Activated CD8-positive, alpha-beta T cell treated with anti-CD3 and anti-CD28 coated beads for 36 hours (primary cell): ENCODE measurements around the gene TBC1D1. TPM values are rescaled to one million over a fixed set of nuclear protein-coding genes. Genes with fewer than 3 reads are reported as not detected.

ENCODE experiments used
- ATAC-seq: fragments of 200-7000 bp; cut with Tn5 transposase; one replicate; pipeline ENCODE4 v1.10.0; 2021; ENCODE audit warnings: mild to moderate bottlenecking, moderate library complexity
- CTCF ChIA-PET: fragments of 350-600 bp; sonication (Branson Sonifier 250); formaldehyde crosslinking; loops from one replicate; lab custom pipeline; 2021; ENCODE audit warnings: antibody characterized with exemption; lab: Charles Lee
- POLR2A ChIA-PET: fragments of 350-600 bp; sonication (Branson Sonifier 250); formaldehyde crosslinking; loops from one replicate; lab custom pipeline; 2021; ENCODE audit warnings: antibody characterized with exemption; lab: Charles Lee
- DNase-seq: peaks from one replicate; pipeline ENCODE4 v3.0.0-alpha.2; 2020
- H3K27ac Mint-ChIP-seq: one replicate; pipeline ENCODE4 v1.8.0; 2021; ENCODE audit warnings: mild to moderate bottlenecking, mixed read lengths
- H3K27me3 Mint-ChIP-seq: one replicate; pipeline ENCODE4 v1.8.0; 2021; ENCODE audit warnings: mixed read lengths
- H3K36me3 Mint-ChIP-seq: one replicate; pipeline ENCODE4 v1.8.0; 2021; ENCODE audit warnings: low read depth, mixed read lengths
- H3K4me1 Mint-ChIP-seq: one replicate; pipeline ENCODE4 v1.8.0; 2021; ENCODE audit warnings: low read depth, mixed read lengths
- H3K4me3 Mint-ChIP-seq: one replicate; pipeline ENCODE4 v1.8.0; 2021; ENCODE audit warnings: mild to moderate bottlenecking, moderate library complexity, mixed read lengths
- H3K9me3 Mint-ChIP-seq: one replicate; pipeline ENCODE4 v1.8.0; 2021; ENCODE audit warnings: mixed read lengths
- CTCF ChIP-seq: fragments of 200-600 bp; IDR thresholded peaks from one replicate; pipeline ENCODE4 v1.8.0; 2022; ENCODE audit warnings: antibody characterized with exemption, mild to moderate bottlenecking
- intact Hi-C: fragments of 100-400 bp; cut with micrococcal nuclease; formaldehyde crosslinking; loops from one replicate; pipeline ENCODE4 v1.10.0; 2022
- total RNA-seq, 2 experiments: library from RNA; stranded (reverse); gene quantifications; one replicate each; pipeline ENCODE4 v1.2.3, GENCODE V29; 2021

TBC1D1 gene
- total RNA-seq, 2 experiments from 2014 or later = 79.4 to 91.4 TPM

GRCh38 chr4:37980246-37980645, 89.4 kb downstream of the TBC1D1 start:
- no peaks in the 10 kb centered on the region for H3K27me3 Mint-ChIP-seq
- DNase-seq (no peak), ATAC-seq (no peak)
- H3K27ac Mint-ChIP-seq = no peak overlapping the region
- intact Hi-C loops = no loop called here
- no peaks in the 10 kb centered on the region for H3K36me3 Mint-ChIP-seq
- ChIA-PET POLR2A (no interaction called here), CTCF (interaction anchor here (1.7 kb wide), 1 partner anchor 10 kb away, joined by 3 read pairs; no protein-coding TSS in a partner anchor)
- H3K4me3 Mint-ChIP-seq = no peak overlapping the region
- H3K9me3 Mint-ChIP-seq = no peaks in the 10 kb centered on the region
- TF ChIP-seq CTCF = no peak
- peaks cover 32% of the 10 kb centered on the region for H3K4me1 Mint-ChIP-seq

GRCh38 chr4:37981425-37981824, 90.5 kb downstream of the TBC1D1 start:
- POLR2A ChIA-PET = interaction anchor here (0.8 kb wide), 1 partner anchor 121 kb away, joined by 3 read pairs; no protein-coding TSS in a partner anchor
- H3K4me3 Mint-ChIP-seq = no peak overlapping the region
- H3K36me3 Mint-ChIP-seq = no peaks in the 10 kb centered on the region
- no peak for TF ChIP-seq CTCF
- ATAC-seq (no peak), DNase-seq (no peak)
- H3K4me1 Mint-ChIP-seq = peaks cover 36% of the 10 kb centered on the region
- no peak overlapping the region for H3K27ac Mint-ChIP-seq
- H3K27me3 Mint-ChIP-seq = no peaks in the 10 kb centered on the region
- intact Hi-C loops = no loop called here
- H3K9me3 Mint-ChIP-seq = no peaks in the 10 kb centered on the region
- CTCF ChIA-PET = no interaction called here

GRCh38 chr4:37981844-37982720, 91.2 kb downstream of the TBC1D1 start:
- Mint-ChIP-seq H3K36me3 (no peaks in the 10 kb centered on the region), H3K27ac (no peak overlapping the region), H3K4me1 (peaks cover 36% of the 10 kb centered on the region), H3K27me3 (no peaks in the 10 kb centered on the region), H3K4me3 (no peak overlapping the region), H3K9me3 (no peaks in the 10 kb centered on the region)
- ChIA-PET POLR2A (interaction anchor here (0.8 to 1.2 kb wide), 2 partner anchors 118 to 122 kb away, joined by 3 to 5 read pairs; no protein-coding TSS in a partner anchor), CTCF (no interaction called here)
- ATAC-seq (no peak), DNase-seq (no peak)
- intact Hi-C loops = no loop called here
- TF ChIP-seq CTCF = no peak

GRCh38 chr4:37982736-37983135, 91.9 kb downstream of the TBC1D1 start:
- ChIA-PET POLR2A (interaction anchor here (1.2 kb wide), 1 partner anchor 117 kb away, joined by 5 read pairs; no protein-coding TSS in a partner anchor), CTCF (interaction anchor here (1.2 kb wide), 1 partner anchor 52 kb away, joined by 3 read pairs; no protein-coding TSS in a partner anchor)
- Mint-ChIP-seq H3K27ac (no peak overlapping the region), H3K4me3 (no peak overlapping the region), H3K36me3 (no peaks in the 10 kb centered on the region), H3K9me3 (no peaks in the 10 kb centered on the region), H3K4me1 (peaks cover 36% of the 10 kb centered on the region), H3K27me3 (no peaks in the 10 kb centered on the region)
- ATAC-seq (no peak), DNase-seq (no peak)
- intact Hi-C loops = no loop called here
- TF ChIP-seq CTCF = no peak

- no peak overlapping the region for H3K4me3 Mint-ChIP-seq
- CTCF ChIA-PET = interaction anchor here (1.2 kb wide), 1 partner anchor 51 kb away, joined by 3 read pairs; no protein-coding TSS in a partner anchor
- no peak for DNase-seq
- H3K36me3 Mint-ChIP-seq = no peaks in the 10 kb centered on the region
- no peak overlapping the region for H3K27ac Mint-ChIP-seq
- POLR2A ChIA-PET = interaction anchor here (0.7 to 0.9 kb wide), 2 partner anchors 19 to 158 kb away, joined by 3 read pairs; partner anchors contain the start of gene PGM2
- intact Hi-C loops = no loop called here
- H3K4me1 Mint-ChIP-seq = peaks cover 35% of the 10 kb centered on the region
- no peak for ATAC-seq
- no peaks in the 10 kb centered on the region for H3K9me3 Mint-ChIP-seq
- TF ChIP-seq CTCF = no peak
- no peaks in the 10 kb centered on the region for H3K27me3 Mint-ChIP-seq
These were observed 93.1 kb downstream of the TBC1D1 start for GRCh38 chr4:37983951-37984350.
